Loucy (cell line): ENCODE data around the gene MSL3.

Experiments
- EZH2phosphoT487 ChIP-seq: fragments of 200-600 bp; IDR thresholded peaks from 2 replicates; pipeline ENCODE4 v1.6.1; 2018; ENCODE audit warnings: antibody characterized with exemption, mild to moderate bottlenecking, moderate library complexity, borderline replicate concordance
- TF ChIP-seq, protein P1 (sequence below): fragments of 200-600 bp; sonication (generic); conservative IDR thresholded peaks from 2 replicates; pipeline ENCODE4 v1.5.1; 2014; ENCODE audit warnings: mild to moderate bottlenecking, antibody characterized with exemption, low read length

DNA sequence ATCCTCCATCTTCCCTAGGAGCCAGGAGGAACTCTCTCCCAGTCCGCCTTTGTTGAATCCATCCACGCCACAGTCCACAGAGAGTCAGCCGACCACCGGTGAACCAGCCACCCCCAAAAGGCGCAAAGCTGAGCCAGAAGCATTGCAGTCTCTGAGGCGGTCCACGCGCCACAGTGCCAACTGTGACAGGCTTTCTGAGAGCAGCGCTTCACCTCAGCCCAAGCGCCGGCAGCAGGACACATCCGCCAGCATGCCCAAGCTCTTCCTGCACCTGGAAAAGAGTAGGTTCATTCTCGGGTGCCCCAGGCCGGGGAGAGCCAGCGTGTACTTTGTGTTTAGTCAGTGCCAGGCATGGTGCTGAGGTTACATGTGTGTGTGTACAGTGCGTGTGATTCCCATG, 7.4 kb downstream of the MSL3 start:
- TF ChIP-seq, protein P1, sequence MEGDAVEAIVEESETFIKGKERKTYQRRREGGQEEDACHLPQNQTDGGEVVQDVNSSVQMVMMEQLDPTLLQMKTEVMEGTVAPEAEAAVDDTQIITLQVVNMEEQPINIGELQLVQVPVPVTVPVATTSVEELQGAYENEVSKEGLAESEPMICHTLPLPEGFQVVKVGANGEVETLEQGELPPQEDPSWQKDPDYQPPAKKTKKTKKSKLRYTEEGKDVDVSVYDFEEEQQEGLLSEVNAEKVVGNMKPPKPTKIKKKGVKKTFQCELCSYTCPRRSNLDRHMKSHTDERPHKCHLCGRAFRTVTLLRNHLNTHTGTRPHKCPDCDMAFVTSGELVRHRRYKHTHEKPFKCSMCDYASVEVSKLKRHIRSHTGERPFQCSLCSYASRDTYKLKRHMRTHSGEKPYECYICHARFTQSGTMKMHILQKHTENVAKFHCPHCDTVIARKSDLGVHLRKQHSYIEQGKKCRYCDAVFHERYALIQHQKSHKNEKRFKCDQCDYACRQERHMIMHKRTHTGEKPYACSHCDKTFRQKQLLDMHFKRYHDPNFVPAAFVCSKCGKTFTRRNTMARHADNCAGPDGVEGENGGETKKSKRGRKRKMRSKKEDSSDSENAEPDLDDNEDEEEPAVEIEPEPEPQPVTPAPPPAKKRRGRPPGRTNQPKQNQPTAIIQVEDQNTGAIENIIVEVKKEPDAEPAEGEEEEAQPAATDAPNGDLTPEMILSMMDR: no peak
- no peak for TF ChIP-seq EZH2phosphoT487
